HepG2 (cell line): ENCODE measurements around the gene LITAF. TPM values are rescaled to one million over a fixed set of nuclear protein-coding genes. Genes with fewer than 3 reads are reported as not detected.
A peak's percentile ranks its signal among the peaks of the same experiment; 100 is the strongest.

ENCODE experiments used
- CEBPB ChIP-seq: IDR thresholded peaks from 2 replicates; pipeline ENCODE4 v1.6.1; 2011; ENCODE audit warnings: low read depth, low read length, improper control_type of control experiment, borderline replicate concordance
- CHD4 ChIP-seq: fragments of 200-600 bp; sonication (generic); IDR thresholded peaks from 2 replicates; pipeline ENCODE4 v1.7.0; 2017; ENCODE audit warnings: mild to moderate bottlenecking, low read length, borderline replicate concordance
- FOXA1 ChIP-seq, 2 experiments: fragments of 450-650 bp in 1 of 2; sonication (generic) in 1 of 2; formaldehyde crosslinking in 1 of 2; IDR thresholded peaks; 2 replicates each; pipeline versions ENCODE4 v1.4.0 to v1.6.1; 2016 to 2020; ENCODE audit warnings: missing genetic modification reagents in 1 of 2
- FOXA3 ChIP-seq: IDR thresholded peaks from 2 replicates; pipeline ENCODE4 v1.6.1; 2016; ENCODE audit warnings: missing genetic modification reagents, missing compliant biosample characterization
- FUBP1 ChIP-seq: sonication (generic); formaldehyde crosslinking; IDR thresholded peaks from 2 replicates; pipeline ENCODE4 v1.5.1; 2020; ENCODE audit warnings: missing genetic modification reagents, mild to moderate bottlenecking, borderline replicate concordance
- HNRNPUL1 ChIP-seq: fragments of 200-400 bp; formaldehyde crosslinking; IDR thresholded peaks from 2 replicates; pipeline ENCODE4 v1.6.1; 2017; ENCODE audit warnings: low read depth, mild to moderate bottlenecking, low read length, moderate library complexity
- MEF2D ChIP-seq: sonication (generic); formaldehyde crosslinking; IDR thresholded peaks from 2 replicates; pipeline ENCODE4 v1.5.1; 2020; ENCODE audit warnings: mild to moderate bottlenecking, missing genetic modification reagents
- NRL ChIP-seq: sonication (generic); formaldehyde crosslinking; IDR thresholded peaks from 2 replicates; pipeline ENCODE4 v1.5.0; 2020; ENCODE audit warnings: missing genetic modification reagents, mild to moderate bottlenecking, moderate library complexity, borderline replicate concordance
- PTBP1 ChIP-seq: fragments of 200-400 bp; formaldehyde crosslinking; IDR thresholded peaks from 2 replicates; pipeline ENCODE4 v1.6.1; 2018; ENCODE audit warnings: low read length, low read depth; ENCODE audit not compliant: poor library complexity, severe bottlenecking
- RBAK ChIP-seq: sonication (generic); formaldehyde crosslinking; IDR thresholded peaks from 2 replicates; pipeline ENCODE4 v1.5.1; 2020; ENCODE audit warnings: mild to moderate bottlenecking, missing genetic modification reagents
- REL ChIP-seq: sonication (generic); formaldehyde crosslinking; conservative IDR thresholded peaks from 2 replicates; pipeline ENCODE4 v1.8.0; 2022; ENCODE audit warnings: mild to moderate bottlenecking, missing genetic modification reagents, moderate library complexity
- SNAPC2 ChIP-seq: sonication (generic); formaldehyde crosslinking; IDR thresholded peaks from 2 replicates; pipeline ENCODE4 v1.8.1; 2022; ENCODE audit warnings: mild to moderate bottlenecking, missing genetic modification reagents
- TCF7L2 ChIP-seq: IDR thresholded peaks from 2 replicates; pipeline ENCODE4 v1.6.1; 2011; ENCODE audit warnings: mild to moderate bottlenecking, low read depth, low read length, moderate library complexity
- ZBTB10 ChIP-seq: sonication (generic); formaldehyde crosslinking; IDR thresholded peaks from 2 replicates; pipeline ENCODE4 v1.4.0; 2020; ENCODE audit warnings: missing genetic modification reagents, borderline replicate concordance
- ZNF205 ChIP-seq: IDR thresholded peaks from 2 replicates; pipeline ENCODE4 v1.6.1; 2018; ENCODE audit warnings: missing biosample characterization, missing genetic modification reagents
- ZNF577 ChIP-seq: sonication (generic); formaldehyde crosslinking; IDR thresholded peaks from 2 replicates; pipeline ENCODE4 v1.4.0; 2020; ENCODE audit warnings: mild to moderate bottlenecking, low read depth, missing genetic modification reagents, borderline replicate concordance
- ZNF597 ChIP-seq: sonication (generic); formaldehyde crosslinking; IDR thresholded peaks from 2 replicates; pipeline ENCODE4 v1.5.0; 2020; ENCODE audit warnings: missing genetic modification reagents
- ZNF784 ChIP-seq: sonication (generic); formaldehyde crosslinking; IDR thresholded peaks from 2 replicates; pipeline ENCODE4 v1.5.1; 2020; ENCODE audit warnings: missing genetic modification reagents, mild to moderate bottlenecking, borderline replicate concordance
- ZNF792 ChIP-seq: IDR thresholded peaks from 2 replicates; pipeline ENCODE4 v1.6.1; 2016
- ZSCAN25 ChIP-seq: sonication (generic); formaldehyde crosslinking; IDR thresholded peaks from 2 replicates; pipeline ENCODE4 v1.8.0; 2022; ENCODE audit warnings: mild to moderate bottlenecking, missing genetic modification reagents
- ZSCAN31 ChIP-seq: sonication (generic); formaldehyde crosslinking; IDR thresholded peaks from 2 replicates; pipeline ENCODE4 v1.5.0; 2020; ENCODE audit warnings: low read depth, mild to moderate bottlenecking, missing genetic modification reagents
- ZSCAN9 ChIP-seq: IDR thresholded peaks from 2 replicates; pipeline ENCODE4 v1.6.1; 2016; ENCODE audit warnings: borderline replicate concordance
- polyA plus RNA-seq, 8 experiments: library from polyadenylated mRNA; depleted of rRNA in 3 of 8; stranded (reverse) in 7 of 8; unstranded in 1 of 8; fragments of >200 nt; fragmentation: Illumina TruSeq in 4 of 8; extraction: Trizol in 4 of 8; gene quantifications; 2 replicates each; pipeline versions ENCODE4 v1.2.1 to v1.2.3, GENCODE V29; 2011 to 2016; ENCODE audit warnings: low read depth in 4 of 8, missing spikeins in 1 of 8, mixed read lengths in 1 of 8; ENCODE audit not compliant: insufficient read depth in 1 of 8
- total RNA-seq, 5 experiments: library from RNA; depleted of rRNA; stranded (reverse); fragments of >200 nt; fragmentation: Illumina TruSeq; extraction: Trizol; gene quantifications; 2 replicates each; pipeline ENCODE4 v1.2.3, GENCODE V29; 2016; ENCODE audit warnings: low read depth in 1 of 5
- TF ChIP-seq, protein P1 (sequence below): conservative IDR thresholded peaks from 2 replicates; pipeline ENCODE4 v1.6.1; 2018; ENCODE audit warnings: missing genetic modification reagents

The LITAF gene
- total and polyA plus RNA-seq, 2 of the 13 experiments (the other 11 are each of a cell fraction or from before 2014, with no cell fraction given): 80.1 to 141 TPM

DNA sequence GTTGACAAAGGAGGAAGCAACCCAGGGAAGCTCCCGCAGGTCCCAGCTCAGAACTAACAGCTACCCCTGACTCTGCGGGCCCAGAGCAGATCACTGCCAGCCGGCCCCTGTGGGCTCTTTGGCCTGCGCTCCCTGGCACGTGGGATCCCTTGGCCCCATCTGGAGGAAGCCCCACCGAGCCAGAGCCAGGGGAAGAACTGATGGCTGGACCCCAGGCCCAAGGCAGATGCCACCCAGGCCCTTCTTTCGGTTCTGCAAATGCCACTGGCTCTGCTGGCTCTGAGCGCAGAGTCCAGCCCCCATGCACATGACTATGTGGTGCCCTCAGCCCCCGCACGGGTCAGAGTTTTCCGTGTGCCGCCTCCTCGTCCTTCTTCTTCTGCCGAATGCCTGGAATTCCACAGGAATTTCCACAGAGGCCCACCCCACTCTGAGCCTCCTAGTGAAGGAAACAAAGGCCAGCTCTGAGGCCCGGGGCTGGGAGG lies 45.8 kb upstream of the LITAF start (continued):
- TF ChIP-seq FOXA1 (IDR thresholded peaks at IDR 0.05): no peak
- peak; percentile 72 for TF ChIP-seq FOXA1 (CRISPR knock-in tag; IDR thresholded peaks at IDR 0.05)
- no peak for TF ChIP-seq REL (CRISPR knock-in tag)
- TF ChIP-seq ZNF597: no peak
- no peak for TF ChIP-seq CEBPB
- no peak for TF ChIP-seq MEF2D
- TF ChIP-seq RBAK (CRISPR knock-in tag): no peak
- peak; percentile 51 for TF ChIP-seq FOXA3 (CRISPR knock-in tag)
- peak; percentile 61; the same call in 1 of the 2 replicates for TF ChIP-seq ZSCAN31 (CRISPR knock-in tag)
- no peak for TF ChIP-seq HNRNPUL1
- no peak for TF ChIP-seq ZSCAN9 (CRISPR knock-in tag)
- no peak for TF ChIP-seq PTBP1
- no peak for TF ChIP-seq TCF7L2
- TF ChIP-seq ZNF577 (CRISPR knock-in tag): no peak
- TF ChIP-seq ZSCAN25 (CRISPR knock-in tag): no peak
- no peak for TF ChIP-seq FUBP1 (CRISPR knock-in tag)
- peak; percentile 67 for TF ChIP-seq NRL (CRISPR knock-in tag)
- TF ChIP-seq CHD4: no peak
- TF ChIP-seq ZNF784 (CRISPR knock-in tag): no peak
- TF ChIP-seq, protein P1, sequence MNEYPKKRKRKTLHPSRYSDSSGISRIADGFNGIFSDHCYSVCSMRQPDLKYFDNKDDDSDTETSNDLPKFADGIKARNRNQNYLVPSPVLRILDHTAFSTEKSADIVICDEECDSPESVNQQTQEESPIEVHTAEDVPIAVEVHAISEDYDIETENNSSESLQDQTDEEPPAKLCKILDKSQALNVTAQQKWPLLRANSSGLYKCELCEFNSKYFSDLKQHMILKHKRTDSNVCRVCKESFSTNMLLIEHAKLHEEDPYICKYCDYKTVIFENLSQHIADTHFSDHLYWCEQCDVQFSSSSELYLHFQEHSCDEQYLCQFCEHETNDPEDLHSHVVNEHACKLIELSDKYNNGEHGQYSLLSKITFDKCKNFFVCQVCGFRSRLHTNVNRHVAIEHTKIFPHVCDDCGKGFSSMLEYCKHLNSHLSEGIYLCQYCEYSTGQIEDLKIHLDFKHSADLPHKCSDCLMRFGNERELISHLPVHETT: no peak
- no peak for TF ChIP-seq SNAPC2 (CRISPR knock-in tag)
- no peak for TF ChIP-seq ZNF792 (CRISPR knock-in tag)
- TF ChIP-seq ZNF205 (CRISPR knock-in tag): no peak
- TF ChIP-seq ZBTB10 (CRISPR knock-in tag): no peak
